ENCODE data around the gene ALDH3B2. TPM values are rescaled to one million over a fixed set of nuclear protein-coding genes. Genes with fewer than 3 reads are reported as not detected.
A peak's percentile ranks its signal among the peaks of the same experiment; 100 is the strongest.

Gene ALDH3B2
- total RNA-seq, 3 donors from 2014 or later: 0.32 to 62.3 (median 44.1) TPM

DNA sequence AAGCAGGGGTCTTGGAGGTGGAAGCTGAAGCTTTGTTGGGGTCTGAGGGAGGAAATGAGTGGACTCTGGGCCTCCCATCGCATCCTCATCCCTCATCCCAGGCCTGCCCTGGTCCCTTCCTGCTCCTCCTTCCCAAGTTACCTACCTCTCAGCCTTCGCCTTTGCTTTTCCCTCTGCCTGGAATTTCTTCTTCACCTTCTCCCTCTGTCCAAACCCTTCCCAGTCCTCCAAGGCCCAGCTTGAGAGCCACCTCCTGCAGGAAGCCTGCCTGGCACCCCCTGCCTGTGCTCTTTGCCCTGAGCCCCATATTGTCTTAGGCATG, 42.6 kb downstream of the ALDH3B2 start:
- no peaks in the 10 kb centered on the region for H3K27me3 ChIP-seq
- no peaks in the 10 kb centered on the region for H3K4me1 ChIP-seq
- H3K9me3 ChIP-seq: no peaks in the 10 kb centered on the region
- no peaks in the 10 kb centered on the region for H3K36me3 ChIP-seq
- no peak overlapping the region for H3K27ac ChIP-seq
- intact Hi-C loops (cut with DNase I; ENCODE audit: low total_unique reads): no loop called here
- TF ChIP-seq, protein P1, sequence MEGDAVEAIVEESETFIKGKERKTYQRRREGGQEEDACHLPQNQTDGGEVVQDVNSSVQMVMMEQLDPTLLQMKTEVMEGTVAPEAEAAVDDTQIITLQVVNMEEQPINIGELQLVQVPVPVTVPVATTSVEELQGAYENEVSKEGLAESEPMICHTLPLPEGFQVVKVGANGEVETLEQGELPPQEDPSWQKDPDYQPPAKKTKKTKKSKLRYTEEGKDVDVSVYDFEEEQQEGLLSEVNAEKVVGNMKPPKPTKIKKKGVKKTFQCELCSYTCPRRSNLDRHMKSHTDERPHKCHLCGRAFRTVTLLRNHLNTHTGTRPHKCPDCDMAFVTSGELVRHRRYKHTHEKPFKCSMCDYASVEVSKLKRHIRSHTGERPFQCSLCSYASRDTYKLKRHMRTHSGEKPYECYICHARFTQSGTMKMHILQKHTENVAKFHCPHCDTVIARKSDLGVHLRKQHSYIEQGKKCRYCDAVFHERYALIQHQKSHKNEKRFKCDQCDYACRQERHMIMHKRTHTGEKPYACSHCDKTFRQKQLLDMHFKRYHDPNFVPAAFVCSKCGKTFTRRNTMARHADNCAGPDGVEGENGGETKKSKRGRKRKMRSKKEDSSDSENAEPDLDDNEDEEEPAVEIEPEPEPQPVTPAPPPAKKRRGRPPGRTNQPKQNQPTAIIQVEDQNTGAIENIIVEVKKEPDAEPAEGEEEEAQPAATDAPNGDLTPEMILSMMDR (IDR thresholded peaks at IDR 0.05): no peak
- TF ChIP-seq POLR2A (IDR thresholded peaks at IDR 0.05) (no peak), POLR2AphosphoS5 (IDR thresholded peaks at IDR 0.05) (no peak)
- H3K4me3 ChIP-seq: no peak overlapping the region
- DNase-seq (ENCODE audit: low spot score in 2 of 2): no peak

DNA sequence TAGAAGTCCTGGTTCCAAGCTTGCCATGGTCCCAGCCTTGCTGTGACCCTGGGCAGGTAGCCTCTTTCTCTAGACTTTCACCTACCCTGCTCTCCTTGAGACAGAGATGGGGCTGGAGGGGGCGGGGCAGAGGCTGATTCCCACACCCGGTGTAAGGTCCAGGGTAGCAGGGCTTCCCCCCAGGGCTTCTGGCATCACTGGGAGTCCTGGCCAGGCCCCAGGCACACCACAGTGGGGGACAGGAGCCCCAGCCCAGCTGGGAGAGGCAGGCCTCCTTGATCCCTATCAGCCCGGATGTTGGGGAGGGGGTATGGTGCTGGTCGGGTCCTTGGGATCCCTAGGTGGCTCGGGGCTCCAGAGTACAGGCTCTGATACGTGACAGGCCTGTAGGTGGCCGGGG, 43.0 kb downstream of the ALDH3B2 start:
- Histone ChIP-seq H3K4me3 (no peak overlapping the region), H3K27ac (peak overlapping the region; percentile 93 to 99), H3K27me3 (no peaks in the 10 kb centered on the region), H3K9me3 (no peaks in the 10 kb centered on the region), H3K4me1 (no peaks in the 10 kb centered on the region), H3K36me3 (no peaks in the 10 kb centered on the region)
- TF ChIP-seq, protein P1 (IDR thresholded peaks at IDR 0.05): no peak
- TF ChIP-seq POLR2A (IDR thresholded peaks at IDR 0.05): no peak
- no peak for TF ChIP-seq POLR2AphosphoS5 (IDR thresholded peaks at IDR 0.05)
- intact Hi-C loops (cut with DNase I; ENCODE audit: low total_unique reads): no loop called here
- no peak for DNase-seq (ENCODE audit: low spot score in 2 of 2)

DNA sequence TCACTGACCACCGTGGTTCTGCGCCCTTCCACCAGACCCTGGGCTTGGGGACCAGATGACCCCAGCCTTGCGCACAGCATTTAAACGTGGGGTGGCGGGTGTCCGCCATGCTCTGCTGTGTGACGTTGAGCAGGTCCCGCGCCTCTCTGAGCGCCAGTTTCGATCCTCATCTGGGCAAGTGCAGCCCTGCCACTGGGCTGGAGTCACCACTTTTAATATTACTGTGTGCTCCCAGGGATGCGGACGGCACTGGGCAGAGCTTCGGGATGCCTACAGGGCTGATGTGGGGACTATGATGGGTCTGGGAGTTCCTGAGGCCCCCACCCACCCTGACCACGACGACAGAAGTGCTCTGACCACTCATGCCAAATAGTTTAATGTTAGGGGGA, 43.5 kb downstream of the ALDH3B2 start:
- intact Hi-C loops (cut with DNase I; ENCODE audit: low total_unique reads): no loop called here
- no peaks in the 10 kb centered on the region for H3K36me3 ChIP-seq
- DNase-seq (ENCODE audit: low spot score in 2 of 2): no peak

DNA sequence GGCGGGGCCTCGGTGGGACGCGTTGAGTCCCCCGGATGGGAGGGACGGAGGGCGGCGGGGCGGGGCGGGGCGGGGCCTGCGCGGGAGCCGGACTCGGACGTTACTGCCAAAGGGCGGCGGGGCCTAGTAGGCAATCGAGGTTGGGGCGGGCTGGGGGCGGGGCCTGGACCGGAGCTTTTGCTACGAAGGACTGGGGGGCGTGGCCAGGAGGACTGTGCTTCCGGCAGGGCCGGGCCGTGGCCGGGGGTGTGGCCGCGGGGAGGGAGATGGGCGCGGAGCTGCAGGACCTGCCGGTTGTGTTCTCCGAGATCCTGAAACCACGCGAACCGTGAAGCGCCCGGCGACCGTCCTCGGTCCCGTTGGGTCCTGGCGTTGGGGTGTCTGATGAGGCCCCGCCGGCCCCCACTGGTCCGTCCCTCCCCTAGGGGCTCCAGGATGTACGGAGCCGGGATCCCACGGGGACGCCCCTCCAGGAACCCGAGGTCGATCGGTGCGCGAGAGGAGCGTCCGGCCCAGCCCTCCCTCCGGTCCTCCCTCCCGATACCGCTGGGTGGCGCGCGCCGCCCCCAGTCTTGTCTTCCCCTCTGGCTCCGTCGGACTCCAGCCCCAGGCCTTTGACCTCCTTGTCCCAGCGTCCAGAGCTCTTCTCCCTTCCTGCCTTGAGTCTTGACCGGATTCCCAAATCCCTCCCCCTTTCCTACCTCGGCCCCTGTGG, 44.0 kb downstream of the ALDH3B2 start:
- peak overlapping the region; percentile 93 to 99 for H3K27ac ChIP-seq
- peak; percentile 28 for TF ChIP-seq POLR2A (IDR thresholded peaks at IDR 0.05)
- TF ChIP-seq, protein P1 (IDR thresholded peaks at IDR 0.05): peak; percentile 68 to 76 (median 76)
- TF ChIP-seq POLR2AphosphoS5 (IDR thresholded peaks at IDR 0.05): peak in 2 of 3 donors; percentile 30 to 52
- H3K9me3 ChIP-seq: no peaks in the 10 kb centered on the region
- no peaks in the 10 kb centered on the region for H3K36me3 ChIP-seq
- intact Hi-C loops (cut with DNase I; ENCODE audit: low total_unique reads): no loop called here
- peak overlapping the region; percentile 52 to 86 (median 72) for H3K4me3 ChIP-seq
- no peaks in the 10 kb centered on the region for H3K27me3 ChIP-seq
- peak; percentile 98 for DNase-seq (ENCODE audit: low spot score in 2 of 2)
- no peaks in the 10 kb centered on the region for H3K4me1 ChIP-seq

More for the DNA sequence above, 43.5 kb downstream of the ALDH3B2 start:
- peak overlapping the region; percentile 52 to 86 (median 72) for H3K4me3 ChIP-seq
- H3K4me1 ChIP-seq: no peaks in the 10 kb centered on the region
- H3K27ac ChIP-seq: peak overlapping the region; percentile 93 to 99
- H3K9me3 ChIP-seq: no peaks in the 10 kb centered on the region
- no peaks in the 10 kb centered on the region for H3K27me3 ChIP-seq
- TF ChIP-seq, protein P1 (IDR thresholded peaks at IDR 0.05): peak in 1 of 3 donors; percentile 8
- TF ChIP-seq POLR2A (IDR thresholded peaks at IDR 0.05) (no peak), POLR2AphosphoS5 (IDR thresholded peaks at IDR 0.05) (no peak)

DNA sequence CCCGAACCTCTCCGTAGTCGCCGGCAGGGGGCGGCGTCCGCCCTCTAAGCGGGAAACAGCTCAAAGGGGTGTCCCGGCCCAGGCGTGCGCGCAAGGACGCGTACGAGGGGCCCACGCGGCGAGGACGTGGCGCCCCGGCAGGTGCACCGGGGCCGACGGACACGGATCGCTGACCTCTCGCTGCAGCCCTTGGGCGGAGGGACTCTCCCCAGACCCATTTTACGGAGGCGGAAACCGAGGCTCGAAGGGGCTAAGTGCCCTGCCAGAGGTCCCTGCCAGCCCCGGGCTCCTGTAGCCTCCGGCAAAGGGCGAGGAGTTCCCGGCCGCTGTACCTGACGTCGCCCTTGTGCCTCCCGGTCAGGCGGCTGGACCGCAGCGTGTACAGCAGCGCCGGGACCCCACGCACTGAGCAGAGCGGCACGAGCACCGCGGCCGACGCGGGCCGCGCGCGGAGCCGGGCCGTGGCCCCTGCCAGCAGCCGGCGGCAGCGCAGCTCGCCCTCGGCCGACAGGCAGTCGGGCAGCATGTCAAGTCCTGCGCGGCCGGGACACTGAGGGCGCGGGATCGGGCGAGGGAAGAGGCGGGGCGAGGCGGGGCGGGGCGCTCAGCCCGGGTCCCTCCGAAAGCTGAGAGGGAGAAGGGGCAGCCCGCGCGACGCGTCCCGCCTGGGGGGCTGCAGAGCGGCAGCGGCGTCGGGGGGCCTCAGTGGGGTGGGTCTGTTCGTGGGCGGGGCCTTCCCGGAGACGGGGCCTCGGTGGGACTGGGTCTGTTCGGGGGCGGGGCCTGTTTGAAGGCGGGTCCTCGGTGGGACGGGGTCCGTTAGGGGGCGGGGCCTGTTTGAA, 44.8 kb downstream of the ALDH3B2 start, which contains the start of gene NUDT8:
Gene NUDT8, minus strand, starts transcription at position 552 of the 842 bp plus-strand sequence. Its CDS starts 26 bp downstream, at position 526.
- Histone ChIP-seq H3K27me3 (no peaks in the 10 kb centered on the region), H3K4me3 (peak within 1 kb of the TSS; percentile 52 to 86 (median 72)), H3K4me1 (no peaks in the 10 kb centered on the region), H3K36me3 (no peaks in the 10 kb centered on the region), H3K27ac (peak within 1 kb of the TSS; percentile 93 to 99), H3K9me3 (no peaks in the 10 kb centered on the region)
- intact Hi-C loops (cut with DNase I; ENCODE audit: low total_unique reads): no loop called here
- DNase-seq (ENCODE audit: low spot score in 2 of 2): peak; percentile 68 to 86
- TF ChIP-seq, protein P1 (IDR thresholded peaks at IDR 0.05): peak; percentile 84 to 90 (median 85)
- TF ChIP-seq POLR2A (IDR thresholded peaks at IDR 0.05) (no peak), POLR2AphosphoS5 (IDR thresholded peaks at IDR 0.05) (peak in 1 of 3 donors; percentile 11)

Measured in breast epithelium (tissue), 4 donors.